HepG2 (cell line): Measurements from ENCODE around the gene GNAZ. TPM values are rescaled to one million over a fixed set of nuclear protein-coding genes. Genes with fewer than 3 reads are reported as not detected.
"Not testable (repeated sequence)": the region's sequence is repeated elsewhere in the genome, so short reads cannot be mapped to it uniquely, and the experiment has no call there.

Experiments
- ATAC-seq: fragments of 200-7000 bp; cut with Tn5 transposase; 3 replicates; pipeline ENCODE4 v1.9.1; 2020; ENCODE audit warnings: mild to moderate bottlenecking, moderate library complexity
- BruUV-seq: library from RNA; stranded (reverse); fragments of 400-500 nt; replicated peaks from 2 replicates; lab custom pipeline; 2021; lab: Mats Ljungman, UMichigan
- CTCF ChIA-PET: fragments of 300-600 bp; formaldehyde crosslinking; extraction: SDS; loops from one replicate; lab custom pipeline; 2021; ENCODE audit warnings: low total read pairs, inconsistent platforms, low intra/inter-chr PET ratio; lab: Yijun Ruan, JAX
- POLR2A ChIA-PET: fragments of 350-600 bp; sonication (Branson Sonifier 250); formaldehyde crosslinking; loops from one replicate; lab custom pipeline; 2020; ENCODE audit warnings: antibody characterized with exemption, inconsistent platforms; lab: Yijun Ruan, JAX
- DNase-seq: peaks from one replicate; pipeline ENCODE4 v3.0.0-alpha.2; 2015; ENCODE audit warnings: low spot score
- FAIRE-seq: peaks from 3 replicates; lab custom pipeline; 2011; peaks lifted over from hg19 to GRCh38; lab: Jason Lieb, UNC
- H2AFZ ChIP-seq: one replicate; pipeline ENCODE4 v1.6.1; 2011; ENCODE audit warnings: low read length, inconsistent platforms
- H3K27ac ChIP-seq: fragments of 300-600 bp; 3 replicates; pipeline ENCODE4 v1.8.0; 2011; ENCODE audit warnings: mixed run types, mild to moderate bottlenecking, mixed read lengths, low read length, inconsistent platforms; ENCODE audit not compliant: insufficient read depth; ENCODE audit errors: extremely low read length
- H3K27me3 ChIP-seq, 2 experiments: fragments of 200-600 bp in 1 of 2; 2 replicates in 1 of 2; 3 replicates in 1 of 2; pipeline versions ENCODE4 v1.6.0 to v1.8.0; 2011; ENCODE audit warnings: low read length in 2 of 2, mild to moderate bottlenecking in 2 of 2, moderate library complexity in 2 of 2, inconsistent platforms in 1 of 2; ENCODE audit not compliant: insufficient read depth in 2 of 2, control insufficient read depth in 1 of 2
- H3K36me3 ChIP-seq, 2 experiments: fragments of 200-600 bp in 1 of 2; replicated peaks in 1 of 2; 2 replicates in 1 of 2; 3 replicates in 1 of 2; pipeline versions ENCODE4 v1.5.1 to v1.8.0; 2011; ENCODE audit warnings: low read length in 2 of 2, inconsistent platforms in 1 of 2; ENCODE audit not compliant: insufficient read depth in 2 of 2, control insufficient read depth in 1 of 2
- H3K4me1 ChIP-seq: 2 replicates; pipeline ENCODE4 v1.5.1; 2012; ENCODE audit warnings: low read length, inconsistent platforms; ENCODE audit not compliant: insufficient read depth
- H3K4me2 ChIP-seq: 2 replicates; pipeline ENCODE4 v1.6.0; 2011; ENCODE audit warnings: low read depth, low read length, inconsistent platforms
- H3K4me3 ChIP-seq, 3 experiments: fragments of 200-600 bp in 1 of 3; sonication (generic), shearing (Covaris generic) in 1 of 3; replicated peaks in 1 of 3; 2 replicates each; pipeline ENCODE4 v1.5.1; 2011 to 2016; ENCODE audit warnings: low read length in 3 of 3, inconsistent platforms in 2 of 3, low read depth in 2 of 3, mild to moderate bottlenecking in 2 of 3, control low read depth in 1 of 3, mixed read lengths in 1 of 3; ENCODE audit not compliant: insufficient read depth in 1 of 3
- H3K79me2 ChIP-seq: one replicate; pipeline ENCODE4 v1.6.1; 2011; ENCODE audit warnings: low read length, inconsistent platforms; ENCODE audit not compliant: insufficient read depth
- H3K9ac ChIP-seq: 2 replicates; pipeline ENCODE4 v1.6.0; 2011; ENCODE audit warnings: mild to moderate bottlenecking, low read depth, low read length, inconsistent platforms; ENCODE audit not compliant: insufficient read depth
- H3K9me3 ChIP-seq: 2 replicates; pipeline ENCODE4 v1.5.1; 2012; ENCODE audit warnings: mild to moderate bottlenecking, low read length
- H4K20me1 ChIP-seq: 2 replicates; pipeline ENCODE4 v1.6.0; 2011; ENCODE audit warnings: inconsistent platforms, mild to moderate bottlenecking, low read length, moderate library complexity; ENCODE audit not compliant: insufficient read depth
- NCOA2 ChIP-seq: sonication (generic); formaldehyde crosslinking; IDR thresholded peaks from 2 replicates; pipeline ENCODE4 v1.8.0; 2022; ENCODE audit warnings: inconsistent platforms
- WGBS: methylation state at CpG from one replicate; pipeline ENCODE4 v1.1.6; 2017; ENCODE audit warnings: low lambda C conversion rate; 5-methylcytosine and 5-hydroxymethylcytosine counted together
- in situ Hi-C: cut with HindIII; loops from 2 replicates; pipeline ENCODE4 v1.10.0; 2017; ENCODE audit warnings: low pct_unique_long_range_greater_than_20kb; ENCODE audit not compliant: extremely low pct_ligation_motif_present
- intact Hi-C: fragments of 100-400 bp; cut with micrococcal nuclease; formaldehyde crosslinking; loops from one replicate; pipeline ENCODE4 v1.10.0; 2022; ENCODE audit not compliant: unreplicated experiment
- polyA plus RNA-seq, 8 experiments: library from polyadenylated mRNA; depleted of rRNA in 3 of 8; stranded (reverse) in 7 of 8; unstranded in 1 of 8; fragments of >200 nt; fragmentation: Illumina TruSeq in 4 of 8; extraction: Trizol in 4 of 8; gene quantifications; 2 replicates each; pipeline versions ENCODE4 v1.2.1 to v1.2.3, GENCODE V29; 2011 to 2016; ENCODE audit warnings: low read depth in 4 of 8, missing spikeins in 1 of 8, mixed read lengths in 1 of 8; ENCODE audit not compliant: insufficient read depth in 1 of 8
- total RNA-seq, 5 experiments: library from RNA; depleted of rRNA; stranded (reverse); fragments of >200 nt; fragmentation: Illumina TruSeq; extraction: Trizol; gene quantifications; 2 replicates each; pipeline ENCODE4 v1.2.3, GENCODE V29; 2016; ENCODE audit warnings: low read depth in 1 of 5
- TF ChIP-seq, protein P1 (sequence below): sonication (generic); formaldehyde crosslinking; IDR thresholded peaks from 2 replicates; pipeline ENCODE4 v1.5.1; 2020; ENCODE audit warnings: mild to moderate bottlenecking, moderate library complexity, missing genetic modification reagents

GNAZ gene
- total and polyA plus RNA-seq, 2 of the 13 experiments (the other 11 are each of a cell fraction or from before 2014, with no cell fraction given): 11.4 to 22.3 TPM

DNA sequence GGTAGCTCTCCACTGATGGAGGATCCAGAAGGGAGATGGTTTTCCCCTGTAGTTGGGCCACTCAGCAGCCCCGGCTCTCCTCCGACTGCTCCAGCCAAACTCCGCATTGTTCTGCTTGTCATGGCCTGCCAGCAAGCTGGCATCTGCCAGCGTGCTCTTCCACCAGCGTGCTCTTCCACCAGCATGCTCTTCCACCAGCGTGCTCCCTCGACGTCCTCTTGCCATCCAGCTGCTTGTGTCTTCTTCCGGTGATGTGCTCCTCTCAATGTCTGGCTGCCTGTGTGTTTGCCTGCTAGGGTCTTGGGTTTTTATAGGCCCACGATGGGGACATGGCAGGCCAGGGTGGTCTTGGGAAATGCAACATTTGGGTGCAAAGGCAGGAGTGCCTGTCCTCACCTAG is 43.5 kb upstream of the GNAZ start:
- no peak for ATAC-seq

GRCh38 chr22:23027849-23028248 is 42.5 kb upstream of the GNAZ start:
- H4K20me1 ChIP-seq, in situ Hi-C loops, H3K79me2 ChIP-seq, H3K4me3 ChIP-seq, H3K36me3 ChIP-seq, DNase-seq, POLR2A ChIA-PET, H3K27ac ChIP-seq, intact Hi-C loops, H3K4me2 ChIP-seq, H3K4me1 ChIP-seq, H3K9me3 ChIP-seq, ATAC-seq, BruUV-seq, FAIRE-seq, CTCF ChIA-PET, H3K9ac ChIP-seq, H2AFZ ChIP-seq: not testable (repeated sequence)
- peaks cover 1 to 16% of the 10 kb centered on the region in 2 experiments; a peak in 2 of 5 replicates for H3K27me3 ChIP-seq

More for the DNA sequence above, 43.5 kb upstream of the GNAZ start:
- H3K27ac ChIP-seq: no peak overlapping the region
- in situ Hi-C loops: no loop called here
- FAIRE-seq: no peak
- ChIA-PET POLR2A (no interaction called here), CTCF (no interaction called here)
- H3K9ac ChIP-seq: no peak overlapping the region
- H2AFZ ChIP-seq: no peak overlapping the region
- no peak overlapping the region for H3K4me3 ChIP-seq
- 42% methylated on average over 10 of the region's 10 CpGs for WGBS
- no TSS peak for BruUV-seq
- no peaks in the 10 kb centered on the region for H3K79me2 ChIP-seq
- no peak overlapping the region for H3K4me2 ChIP-seq
- TF ChIP-seq, protein P1, sequence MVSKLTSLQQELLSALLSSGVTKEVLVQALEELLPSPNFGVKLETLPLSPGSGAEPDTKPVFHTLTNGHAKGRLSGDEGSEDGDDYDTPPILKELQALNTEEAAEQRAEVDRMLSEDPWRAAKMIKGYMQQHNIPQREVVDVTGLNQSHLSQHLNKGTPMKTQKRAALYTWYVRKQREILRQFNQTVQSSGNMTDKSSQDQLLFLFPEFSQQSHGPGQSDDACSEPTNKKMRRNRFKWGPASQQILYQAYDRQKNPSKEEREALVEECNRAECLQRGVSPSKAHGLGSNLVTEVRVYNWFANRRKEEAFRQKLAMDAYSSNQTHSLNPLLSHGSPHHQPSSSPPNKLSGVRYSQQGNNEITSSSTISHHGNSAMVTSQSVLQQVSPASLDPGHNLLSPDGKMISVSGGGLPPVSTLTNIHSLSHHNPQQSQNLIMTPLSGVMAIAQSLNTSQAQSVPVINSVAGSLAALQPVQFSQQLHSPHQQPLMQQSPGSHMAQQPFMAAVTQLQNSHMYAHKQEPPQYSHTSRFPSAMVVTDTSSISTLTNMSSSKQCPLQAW (CRISPR knock-in tag): no peak
- TF ChIP-seq NCOA2: no peak
- no peak for DNase-seq
- intact Hi-C loops: no loop called here
- peaks cover 1 to 16% of the 10 kb centered on the region in 2 experiments; a peak in 2 of 5 replicates for H3K27me3 ChIP-seq
- H4K20me1 ChIP-seq: no peaks in the 10 kb centered on the region
- no peaks in the 10 kb centered on the region for H3K4me1 ChIP-seq
- no peaks in the 10 kb centered on the region for H3K9me3 ChIP-seq
- no peaks in the 10 kb centered on the region for H3K36me3 ChIP-seq
